ENCODE measurements around the gene KITLG.
"Not testable (repeated sequence)": the region's sequence is repeated elsewhere in the genome, so short reads cannot be mapped to it uniquely, and the experiment has no call there.

The KITLG gene, protein sequence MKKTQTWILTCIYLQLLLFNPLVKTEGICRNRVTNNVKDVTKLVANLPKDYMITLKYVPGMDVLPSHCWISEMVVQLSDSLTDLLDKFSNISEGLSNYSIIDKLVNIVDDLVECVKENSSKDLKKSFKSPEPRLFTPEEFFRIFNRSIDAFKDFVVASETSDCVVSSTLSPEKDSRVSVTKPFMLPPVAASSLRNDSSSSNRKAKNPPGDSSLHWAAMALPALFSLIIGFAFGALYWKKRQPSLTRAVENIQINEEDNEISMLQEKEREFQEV

GRCh38 chr12:88580051-88580871 lies at the start of gene KITLG:
TSS of gene KITLG (minus strand) at chr12:88580471. CDS start at chr12:88580278, 193 bp downstream.
- peak; percentile 66 for DNase-seq

DNA sequence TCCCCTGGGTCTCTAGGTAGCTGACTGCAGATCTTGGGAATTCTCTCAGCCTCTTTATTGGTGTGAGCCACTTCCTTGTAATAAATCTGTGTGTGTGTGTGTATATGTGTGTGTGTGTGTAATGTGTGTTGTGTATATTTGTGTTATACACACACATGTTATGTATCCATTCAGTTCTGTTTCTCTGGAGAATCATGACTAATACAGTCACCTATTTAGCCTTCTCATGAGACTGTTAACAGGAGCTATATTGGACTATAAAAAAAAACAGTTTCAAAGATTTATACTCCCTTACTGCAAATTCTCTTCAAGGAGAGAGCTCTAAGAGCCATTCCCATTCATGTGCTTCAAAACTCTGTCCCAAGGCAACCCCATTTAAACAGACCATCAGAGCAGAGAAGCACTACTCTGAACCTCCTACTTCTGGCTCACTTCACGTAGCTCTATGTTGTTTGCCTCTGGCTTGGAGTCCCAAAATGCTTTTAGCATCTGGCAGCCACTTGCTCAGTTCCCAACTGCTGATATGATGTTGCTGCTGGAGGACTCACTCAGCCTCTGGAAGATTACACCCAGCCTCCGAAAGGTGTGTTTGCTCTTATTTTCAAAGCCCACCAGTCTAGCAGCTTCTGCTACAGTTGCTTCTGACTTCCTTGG lies 48.7 kb upstream of the KITLG start:
- DNase-seq = no peak

DNA sequence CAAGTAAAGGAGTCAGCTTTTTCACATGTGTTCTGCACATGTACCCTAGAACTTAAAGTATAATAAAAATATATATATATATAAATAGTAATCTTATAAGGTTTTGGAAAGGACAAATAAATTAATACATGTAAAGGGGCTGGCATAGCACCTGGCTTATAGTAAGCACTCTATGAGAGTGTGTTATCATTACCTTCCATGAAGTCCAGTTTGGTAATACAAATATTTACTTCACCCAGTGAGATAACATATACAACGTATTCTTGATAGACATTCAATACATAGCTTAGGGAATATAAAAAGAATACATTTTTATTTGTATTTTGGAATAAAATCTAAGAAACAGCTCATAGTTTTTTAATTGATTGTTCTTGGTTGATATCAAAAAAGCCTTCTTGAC lies 47.8 kb upstream of the KITLG start:
- DNase-seq = not testable (repeated sequence)

DNA sequence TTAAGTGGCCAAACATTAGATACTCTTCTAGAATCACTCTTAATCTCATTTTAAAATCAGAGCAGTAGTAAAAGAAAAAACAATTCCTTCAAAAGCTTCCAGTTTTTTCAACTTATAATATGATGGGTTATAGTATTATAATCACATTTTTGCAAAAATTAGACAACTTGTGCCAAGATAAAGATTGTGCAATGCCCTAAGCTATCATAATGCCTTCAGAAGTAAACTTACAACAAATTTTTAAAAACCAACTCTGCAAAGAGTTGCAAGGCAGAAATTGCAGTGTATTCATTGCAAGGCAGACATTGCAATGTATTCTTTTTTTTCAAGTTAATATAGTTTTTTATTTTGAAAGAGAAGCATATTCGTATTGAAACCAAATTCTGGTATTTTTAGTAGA lies 47.2 kb upstream of the KITLG start:
- DNase-seq = no peak

DNA sequence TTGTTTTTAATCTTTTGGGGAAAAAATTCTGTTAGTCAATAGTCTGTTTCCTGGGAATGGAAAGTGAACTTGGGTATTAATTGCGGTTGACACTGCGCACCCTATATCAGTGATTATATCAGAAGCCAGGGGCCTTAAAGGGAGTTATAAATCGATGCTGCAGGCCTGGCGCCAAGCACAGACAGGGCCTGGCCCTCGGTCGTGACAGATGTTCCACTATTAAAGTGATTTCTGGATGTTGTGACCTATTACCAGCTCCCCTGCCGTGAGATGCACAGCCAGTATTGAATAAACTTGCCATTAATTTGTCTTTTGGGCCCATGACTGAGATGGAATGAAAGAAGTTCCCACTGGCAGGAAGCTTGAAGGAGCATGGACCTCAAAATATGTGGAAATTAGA lies 45.1 kb upstream of the KITLG start:
- no peak for DNase-seq

DNA sequence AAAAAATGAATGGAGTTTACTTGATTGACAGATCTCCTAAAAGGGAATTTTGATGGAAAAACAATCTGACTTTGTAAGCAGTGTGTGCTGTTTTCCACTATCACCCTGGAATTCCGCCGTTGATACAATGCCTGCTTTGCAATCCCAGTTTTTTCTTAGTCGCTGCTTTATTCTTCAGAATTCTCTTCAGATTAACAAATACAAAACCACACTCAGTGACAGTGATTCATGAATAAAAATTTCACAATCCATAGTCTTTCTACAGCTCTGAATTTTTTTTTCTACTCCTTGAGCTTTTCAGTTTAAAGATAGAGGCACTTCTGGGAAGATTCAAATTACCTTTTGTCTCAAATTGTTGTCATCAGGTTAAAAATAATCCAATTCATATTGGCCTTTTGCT lies 44.6 kb upstream of the KITLG start:
- no peak for DNase-seq

DNA sequence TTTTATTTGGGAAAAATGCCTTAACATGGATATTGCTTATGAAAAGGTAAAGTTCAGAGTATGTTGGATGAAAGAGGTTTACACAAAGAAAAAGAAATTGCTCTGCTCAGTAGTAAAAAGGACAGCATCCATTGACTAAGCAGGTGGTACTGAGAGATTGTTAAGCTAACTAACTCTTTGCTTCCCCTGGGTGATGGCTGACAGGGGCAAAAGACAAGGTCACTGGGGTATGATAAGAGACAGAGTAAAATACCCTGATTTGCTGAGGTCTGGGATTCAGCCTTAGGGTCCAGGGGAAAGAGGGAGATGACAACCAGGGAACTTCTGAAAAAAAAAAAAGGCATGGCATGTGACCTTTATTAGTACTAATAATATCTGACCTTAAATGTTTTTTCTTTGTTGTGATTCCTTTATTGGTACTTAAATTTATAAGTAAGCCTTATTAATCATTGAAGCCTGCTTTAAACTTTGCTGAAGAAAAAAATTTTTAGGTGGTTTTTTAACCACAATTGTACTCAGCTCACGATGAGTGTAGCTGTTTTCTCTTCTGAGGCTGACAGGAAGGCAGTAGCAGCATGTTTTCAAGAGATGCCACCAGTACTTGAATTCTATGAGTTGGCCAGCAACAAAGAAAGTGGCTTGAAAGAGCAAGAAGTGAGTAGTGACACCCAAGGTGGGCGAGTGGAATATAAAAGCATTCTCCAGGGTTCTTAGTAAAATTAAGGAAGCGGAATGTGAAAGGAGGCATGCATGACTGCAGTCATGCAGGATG lies 43.7 kb upstream of the KITLG start:
- no peak for DNase-seq

- no peak for DNase-seq
Observed at GRCh38 chr12:88617352-88617751, 37.1 kb upstream of the KITLG start.

- no peak for DNase-seq
Observed at GRCh38 chr12:88615490-88615889, 35.2 kb upstream of the KITLG start.

- no peak for DNase-seq
Observed at GRCh38 chr12:88604646-88605045, 24.4 kb upstream of the KITLG start.

DNA sequence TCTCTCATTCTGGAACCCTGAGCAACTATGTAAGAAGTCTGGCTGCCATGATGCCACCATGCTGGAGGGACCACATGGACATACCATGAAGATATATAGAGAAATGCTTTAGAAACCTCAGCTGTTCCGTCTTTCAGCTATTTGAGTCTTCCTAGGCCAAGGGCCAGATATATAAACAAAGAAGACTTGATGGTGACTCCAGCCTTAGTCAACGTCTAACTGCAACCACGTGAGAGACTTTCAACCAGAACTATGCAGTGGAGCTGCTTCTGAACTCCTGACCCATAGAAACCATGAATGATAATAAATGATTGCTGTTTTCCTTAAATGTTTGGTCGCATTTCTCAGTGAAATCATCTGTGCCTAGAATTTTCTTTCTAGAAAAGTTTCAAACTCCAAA lies 20.0 kb upstream of the KITLG start:
- no peak for DNase-seq

DNA sequence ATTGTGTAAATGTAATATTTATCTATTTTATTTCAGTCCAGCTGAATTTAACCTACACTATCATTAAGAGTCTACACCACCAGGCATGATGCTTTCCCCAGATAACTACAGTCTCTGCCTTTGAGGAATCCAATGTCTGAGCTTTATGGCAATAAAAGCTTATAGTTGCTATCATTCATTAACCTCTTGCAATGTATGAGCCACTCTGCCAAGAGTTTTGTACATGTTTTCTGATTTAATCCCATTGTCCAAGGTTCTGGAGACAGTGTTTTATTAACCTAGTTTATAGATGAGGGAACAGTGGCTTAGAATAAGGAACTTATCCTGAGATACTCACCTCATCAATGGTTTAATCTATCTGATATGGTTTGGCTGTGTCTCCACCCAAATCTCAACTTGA lies 17.1 kb upstream of the KITLG start:
- no peak for DNase-seq

DNA sequence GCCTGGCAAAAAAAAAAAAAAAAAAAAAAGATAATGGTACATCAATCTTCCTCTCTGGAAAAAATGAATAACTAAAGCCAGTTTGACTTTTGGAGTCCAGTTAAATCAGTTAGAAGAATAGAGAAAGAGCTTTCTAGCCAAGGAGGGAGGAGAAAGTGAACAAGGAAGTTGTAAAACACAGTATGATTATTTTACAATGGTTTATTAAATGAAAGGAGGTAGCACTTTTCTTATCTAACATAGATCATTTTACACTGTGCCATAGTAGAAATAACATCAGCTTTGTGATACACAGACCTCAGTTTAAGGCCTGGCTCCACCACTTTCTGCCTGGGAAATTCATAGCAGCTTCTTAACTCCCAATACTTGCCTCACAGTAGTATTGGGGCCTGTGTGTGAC lies 15.4 kb upstream of the KITLG start:
- no peak for DNase-seq

GRCh38 chr12:88594780-88595179 lies 14.5 kb upstream of the KITLG start:
- DNase-seq = no peak

DNA sequence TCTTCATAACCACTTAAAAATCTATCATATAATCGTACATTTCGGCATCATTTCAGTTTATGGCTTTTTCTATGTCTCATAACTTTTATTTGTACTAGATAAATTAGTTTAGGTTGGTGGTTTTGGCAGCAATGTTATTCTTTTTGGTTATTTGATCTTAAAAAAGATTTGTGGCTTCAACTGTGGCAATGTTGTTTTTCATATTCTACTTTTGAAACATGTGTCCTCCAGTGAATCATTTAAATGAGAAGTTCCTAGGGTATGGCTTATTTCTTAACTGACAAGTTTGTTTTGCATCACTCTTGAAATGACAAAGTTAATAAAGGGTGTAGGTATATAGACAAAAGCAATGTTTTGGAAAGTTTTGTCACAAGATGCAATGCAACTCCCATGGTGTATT lies 11.1 kb upstream of the KITLG start:
- no peak for DNase-seq

- no peak for DNase-seq
Observed at GRCh38 chr12:88590851-88591250, 10.6 kb upstream of the KITLG start.

- DNase-seq = no peak
Observed at GRCh38 chr12:88585077-88585476, 4.8 kb upstream of the KITLG start.

DNA sequence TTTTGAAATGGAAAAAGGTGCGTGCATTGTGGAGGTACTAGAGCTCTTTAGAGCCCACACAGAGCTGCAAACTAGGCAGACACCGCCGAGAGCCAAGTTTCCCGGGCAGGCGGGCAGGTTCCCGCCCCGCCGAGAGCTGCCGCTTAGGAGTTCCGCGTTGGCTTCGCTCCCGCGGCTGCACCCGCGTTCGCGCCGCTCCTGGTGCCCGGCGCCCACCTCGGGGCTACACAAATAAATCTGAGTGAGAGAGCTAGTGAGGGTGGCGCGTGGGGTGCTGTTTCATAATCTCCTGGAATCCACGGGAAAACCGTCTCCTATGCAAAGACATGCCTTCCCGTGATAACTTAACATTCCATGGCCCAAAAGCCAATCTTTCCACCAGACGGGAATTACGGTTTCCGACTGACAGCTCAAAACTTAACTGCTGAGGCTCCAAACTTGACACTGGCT lies 645 bp downstream of the KITLG start:
- DNase-seq = no peak

GRCh38 chr12:88579161-88579517 lies 1.1 kb downstream of the KITLG start:
- no peak for DNase-seq

DNA sequence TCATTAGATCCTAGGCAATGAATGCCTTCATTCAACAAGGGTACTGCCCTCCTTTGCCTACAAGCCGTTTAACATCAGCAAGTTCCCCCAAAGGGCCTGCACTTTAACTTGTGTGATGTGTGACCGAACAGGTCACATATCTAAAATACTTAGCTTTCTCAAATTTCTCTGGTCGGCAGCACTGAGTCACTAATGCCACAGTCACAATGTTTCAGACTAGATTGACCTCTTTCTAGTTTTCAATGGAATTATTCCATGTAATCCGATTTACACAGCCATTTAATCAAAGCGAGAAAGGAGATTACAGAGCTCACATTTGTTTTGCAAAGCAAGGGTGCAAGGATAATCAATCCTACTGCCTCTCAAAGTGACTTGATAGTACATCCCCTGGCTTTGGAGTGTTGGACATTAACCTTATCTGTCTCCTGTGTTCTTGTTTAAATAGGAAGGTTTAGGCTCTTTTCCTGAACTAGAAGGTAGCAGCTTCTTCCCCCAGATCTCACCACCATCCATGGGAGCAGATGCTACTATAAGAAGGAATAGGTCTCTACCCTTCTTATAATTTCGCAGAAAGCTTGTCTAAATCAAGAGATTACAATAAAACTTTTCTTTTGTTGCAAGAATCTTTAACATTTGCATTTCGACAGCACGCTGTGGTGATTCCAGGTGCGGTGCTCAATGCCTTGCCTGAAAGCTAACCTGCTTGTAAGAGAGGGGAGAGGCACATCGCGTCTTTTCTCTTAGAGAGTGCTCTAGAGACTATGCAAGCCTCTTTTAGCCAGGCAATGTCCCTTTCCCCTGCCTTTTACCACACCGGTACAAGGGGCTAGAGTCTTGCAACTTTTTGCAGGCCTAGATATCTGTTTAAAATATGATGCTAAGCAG lies 1.8 kb downstream of the KITLG start:
- DNase-seq = no peak

- DNase-seq = no peak
Observed at GRCh38 chr12:88577537-88577936, 2.7 kb downstream of the KITLG start.

GRCh38 chr12:88576866-88577265 lies 3.4 kb downstream of the KITLG start:
- DNase-seq = no peak
